HepG2 (cell line): ENCODE measurements around the gene CENPVL2. TPM values are rescaled to one million over a fixed set of nuclear protein-coding genes. Genes with fewer than 3 reads are reported as not detected.
"Not testable (repeated sequence)": the region's sequence is repeated elsewhere in the genome, so short reads cannot be mapped to it uniquely, and the experiment has no call there.

Experiments
- ATAC-seq: fragments of 200-7000 bp; cut with Tn5 transposase; 3 replicates; pipeline ENCODE4 v1.9.1; 2020; ENCODE audit warnings: mild to moderate bottlenecking, moderate library complexity
- BruUV-seq: library from RNA; stranded (reverse); fragments of 400-500 nt; replicated peaks from 2 replicates; lab custom pipeline; 2021; lab: Mats Ljungman, UMichigan
- CTCF ChIA-PET: fragments of 300-600 bp; formaldehyde crosslinking; extraction: SDS; loops from one replicate; lab custom pipeline; 2021; ENCODE audit warnings: low total read pairs, inconsistent platforms, low intra/inter-chr PET ratio; lab: Yijun Ruan, JAX
- POLR2A ChIA-PET: fragments of 350-600 bp; sonication (Branson Sonifier 250); formaldehyde crosslinking; loops from one replicate; lab custom pipeline; 2020; ENCODE audit warnings: antibody characterized with exemption, inconsistent platforms; lab: Yijun Ruan, JAX
- DNase-seq: peaks from one replicate; pipeline ENCODE4 v3.0.0-alpha.2; 2015; ENCODE audit warnings: low spot score
- FAIRE-seq: peaks from 3 replicates; lab custom pipeline; 2011; peaks lifted over from hg19 to GRCh38; lab: Jason Lieb, UNC
- H2AFZ ChIP-seq: one replicate; pipeline ENCODE4 v1.6.1; 2011; ENCODE audit warnings: low read length, inconsistent platforms
- H3K27ac ChIP-seq: fragments of 300-600 bp; 3 replicates; pipeline ENCODE4 v1.8.0; 2011; ENCODE audit warnings: mixed run types, mild to moderate bottlenecking, mixed read lengths, low read length, inconsistent platforms; ENCODE audit not compliant: insufficient read depth; ENCODE audit errors: extremely low read length
- H3K27me3 ChIP-seq, 2 experiments: fragments of 200-600 bp in 1 of 2; 2 replicates in 1 of 2; 3 replicates in 1 of 2; pipeline versions ENCODE4 v1.6.0 to v1.8.0; 2011; ENCODE audit warnings: low read length in 2 of 2, mild to moderate bottlenecking in 2 of 2, moderate library complexity in 2 of 2, inconsistent platforms in 1 of 2; ENCODE audit not compliant: insufficient read depth in 2 of 2, control insufficient read depth in 1 of 2
- H3K36me3 ChIP-seq, 2 experiments: fragments of 200-600 bp in 1 of 2; replicated peaks in 1 of 2; 2 replicates in 1 of 2; 3 replicates in 1 of 2; pipeline versions ENCODE4 v1.5.1 to v1.8.0; 2011; ENCODE audit warnings: low read length in 2 of 2, inconsistent platforms in 1 of 2; ENCODE audit not compliant: insufficient read depth in 2 of 2, control insufficient read depth in 1 of 2
- H3K4me1 ChIP-seq: 2 replicates; pipeline ENCODE4 v1.5.1; 2012; ENCODE audit warnings: low read length, inconsistent platforms; ENCODE audit not compliant: insufficient read depth
- H3K4me2 ChIP-seq: 2 replicates; pipeline ENCODE4 v1.6.0; 2011; ENCODE audit warnings: low read depth, low read length, inconsistent platforms
- H3K4me3 ChIP-seq, 3 experiments: fragments of 200-600 bp in 1 of 3; sonication (generic), shearing (Covaris generic) in 1 of 3; replicated peaks in 1 of 3; 2 replicates each; pipeline ENCODE4 v1.5.1; 2011 to 2016; ENCODE audit warnings: low read length in 3 of 3, inconsistent platforms in 2 of 3, low read depth in 2 of 3, mild to moderate bottlenecking in 2 of 3, control low read depth in 1 of 3, mixed read lengths in 1 of 3; ENCODE audit not compliant: insufficient read depth in 1 of 3
- H3K79me2 ChIP-seq: one replicate; pipeline ENCODE4 v1.6.1; 2011; ENCODE audit warnings: low read length, inconsistent platforms; ENCODE audit not compliant: insufficient read depth
- H3K9ac ChIP-seq: 2 replicates; pipeline ENCODE4 v1.6.0; 2011; ENCODE audit warnings: mild to moderate bottlenecking, low read depth, low read length, inconsistent platforms; ENCODE audit not compliant: insufficient read depth
- H3K9me3 ChIP-seq: 2 replicates; pipeline ENCODE4 v1.5.1; 2012; ENCODE audit warnings: mild to moderate bottlenecking, low read length
- H4K20me1 ChIP-seq: 2 replicates; pipeline ENCODE4 v1.6.0; 2011; ENCODE audit warnings: inconsistent platforms, mild to moderate bottlenecking, low read length, moderate library complexity; ENCODE audit not compliant: insufficient read depth
- CTCF ChIP-seq: sonication (generic); formaldehyde crosslinking; IDR thresholded peaks from 2 replicates; pipeline ENCODE4 v1.5.0; 2020; ENCODE audit warnings: mild to moderate bottlenecking, missing genetic modification reagents, moderate library complexity
- ISL2 ChIP-seq: sonication (generic); formaldehyde crosslinking; IDR thresholded peaks from 2 replicates; pipeline ENCODE4 v1.5.0; 2020; ENCODE audit warnings: missing genetic modification reagents
- MAFF ChIP-seq: IDR thresholded peaks from 2 replicates; pipeline ENCODE4 v1.6.1; 2011; ENCODE audit warnings: low read depth, low read length, improper control_type of control experiment
- MAFK ChIP-seq, 2 experiments: IDR thresholded peaks in 1 of 2; conservative IDR thresholded peaks in 1 of 2; 2 replicates each; pipeline ENCODE4 v1.6.1; 2011; ENCODE audit warnings: improper control_type of control experiment in 2 of 2, low read length in 2 of 2
- PAX8 ChIP-seq: sonication (generic); formaldehyde crosslinking; IDR thresholded peaks from 2 replicates; pipeline ENCODE4 v1.8.0; 2022; ENCODE audit warnings: mild to moderate bottlenecking, missing genetic modification reagents, borderline replicate concordance
- SMC3 ChIP-seq: IDR thresholded peaks from 2 replicates; pipeline ENCODE4 v1.6.1; 2011; ENCODE audit warnings: low read length, improper control_type of control experiment
- STAG1 ChIP-seq: sonication (generic); formaldehyde crosslinking; IDR thresholded peaks from 2 replicates; pipeline ENCODE4 v1.4.0; 2020; ENCODE audit warnings: missing genetic modification reagents
- ZNF124 ChIP-seq: sonication (generic); formaldehyde crosslinking; IDR thresholded peaks from 2 replicates; pipeline ENCODE4 v1.4.0; 2020; ENCODE audit warnings: missing genetic modification reagents
- ZSCAN29 ChIP-seq: sonication (generic); formaldehyde crosslinking; conservative IDR thresholded peaks from 2 replicates; pipeline ENCODE4 v1.4.0; 2020; ENCODE audit warnings: mild to moderate bottlenecking, missing genetic modification reagents
- WGBS: methylation state at CpG from one replicate; pipeline ENCODE4 v1.1.6; 2017; ENCODE audit warnings: low lambda C conversion rate; 5-methylcytosine and 5-hydroxymethylcytosine counted together
- in situ Hi-C: cut with HindIII; loops from 2 replicates; pipeline ENCODE4 v1.10.0; 2017; ENCODE audit warnings: low pct_unique_long_range_greater_than_20kb; ENCODE audit not compliant: extremely low pct_ligation_motif_present
- intact Hi-C: fragments of 100-400 bp; cut with micrococcal nuclease; formaldehyde crosslinking; loops from one replicate; pipeline ENCODE4 v1.10.0; 2022; ENCODE audit not compliant: unreplicated experiment
- polyA plus RNA-seq, 8 experiments: library from polyadenylated mRNA; depleted of rRNA in 3 of 8; stranded (reverse) in 7 of 8; unstranded in 1 of 8; fragments of >200 nt; fragmentation: Illumina TruSeq in 4 of 8; extraction: Trizol in 4 of 8; gene quantifications; 2 replicates each; pipeline versions ENCODE4 v1.2.1 to v1.2.3, GENCODE V29; 2011 to 2016; ENCODE audit warnings: low read depth in 4 of 8, missing spikeins in 1 of 8, mixed read lengths in 1 of 8; ENCODE audit not compliant: insufficient read depth in 1 of 8
- total RNA-seq, 5 experiments: library from RNA; depleted of rRNA; stranded (reverse); fragments of >200 nt; fragmentation: Illumina TruSeq; extraction: Trizol; gene quantifications; 2 replicates each; pipeline ENCODE4 v1.2.3, GENCODE V29; 2016; ENCODE audit warnings: low read depth in 1 of 5

Gene CENPVL2
- total and polyA plus RNA-seq, 2 of the 13 experiments (the other 11 are each of a cell fraction or from before 2014, with no cell fraction given), result not detected

GRCh38 chrX:51643377-51643776, 39.3 kb downstream of the CENPVL2 start:
- Histone ChIP-seq H4K20me1 (no peaks in the 10 kb centered on the region), H3K36me3 (no peaks in the 10 kb centered on the region), H2AFZ (no peak overlapping the region), H3K4me3 (no peak overlapping the region), H3K4me2 (no peak overlapping the region), H3K9ac (no peak overlapping the region), H3K27ac (no peak overlapping the region), H3K9me3 (no peaks in the 10 kb centered on the region), H3K79me2 (no peaks in the 10 kb centered on the region), H3K4me1 (no peaks in the 10 kb centered on the region), H3K27me3 (no peaks in the 10 kb centered on the region)
- POLR2A ChIA-PET, result no interaction called here
- intact Hi-C loops (no loop called here), in situ Hi-C loops (loop anchor here (25.0 kb wide), 1 partner anchor 219 kb away; no protein-coding TSS in a partner anchor)
- no peak for FAIRE-seq
- TF ChIP-seq ZNF124 (no peak), ZSCAN29 (CRISPR knock-in tag) (no peak), PAX8 (CRISPR knock-in tag) (no peak), MAFK (conservative IDR thresholded peaks at IDR 0.05 in 1 of 2, IDR thresholded peaks at IDR 0.05 in 1 of 2; ENCODE audit: low read length in 2 of 2) (peak; percentile 37 to 72; a peak in 3 of 4 replicates), MAFF (peak; percentile 46; the same call in 1 of the 2 replicates)
- DNase-seq, result no peak
- no peak for ATAC-seq
- WGBS, result 0% methylated on average over 1 of the region's 2 CpGs
- no TSS peak for BruUV-seq
- CTCF ChIA-PET, result no interaction called here

- WGBS, result 5% methylated on average over 5 of the region's 19 CpGs
- intact Hi-C loops (no loop called here), in situ Hi-C loops (loop anchor here (25.0 kb wide), 1 partner anchor 221 kb away; no protein-coding TSS in a partner anchor)
- DNase-seq (peak; percentile 12), FAIRE-seq (no peak), ATAC-seq (peak; percentile 40; the same call in 1 of the 3 replicates)
- Histone ChIP-seq H3K4me3 (no peak overlapping the region), H2AFZ (no peak overlapping the region), H3K9me3 (no peaks in the 10 kb centered on the region), H3K27ac (no peak overlapping the region), H3K79me2 (no peaks in the 10 kb centered on the region), H4K20me1 (no peaks in the 10 kb centered on the region), H3K4me2 (no peak overlapping the region), H3K4me1 (no peaks in the 10 kb centered on the region), H3K36me3 (no peaks in the 10 kb centered on the region), H3K9ac (no peak overlapping the region), H3K27me3 (no peaks in the 10 kb centered on the region)
- TF ChIP-seq ISL2 (CRISPR knock-in tag) (no peak), CTCF (peak; percentile 60), STAG1 (CRISPR knock-in tag) (peak; percentile 65), SMC3 (peak; percentile 61)
- BruUV-seq, result no TSS peak
- CTCF ChIA-PET, result interaction anchor here (1.6 kb wide), 1 partner anchor 218 kb away, joined by 3 read pairs; no protein-coding TSS in a partner anchor
- POLR2A ChIA-PET, result no interaction called here
Observed at GRCh38 chrX:51641421-51642021, 41.1 kb downstream of the CENPVL2 start.

- H3K4me1 ChIP-seq, H2AFZ ChIP-seq: not testable (repeated sequence)
Observed at GRCh38 chrX:51636511-51636910, 46.1 kb downstream of the CENPVL2 start.

More at GRCh38 chrX:51636511-51636910, 46.1 kb downstream of the CENPVL2 start:
- H3K9me3 ChIP-seq, H3K79me2 ChIP-seq, POLR2A ChIA-PET, ATAC-seq, H3K27me3 ChIP-seq, H3K4me2 ChIP-seq, BruUV-seq, H3K4me3 ChIP-seq, H4K20me1 ChIP-seq, H3K27ac ChIP-seq, CTCF ChIA-PET, DNase-seq, FAIRE-seq, H3K9ac ChIP-seq, H3K36me3 ChIP-seq, intact Hi-C loops: not testable (repeated sequence)
- in situ Hi-C loops, result loop anchor here (25.0 kb wide), 1 partner anchor 226 kb away; no protein-coding TSS in a partner anchor
- 34% methylated on average over 7 of the region's 7 CpGs for WGBS
